WERI-Rb-1 (cell line): ENCODE measurements around the gene GRID1.

ENCODE experiments used
- DNase-seq: peaks from one replicate; pipeline ENCODE4 v3.0.0-alpha.2; 2020
- H3K27ac ChIP-seq: fragments of 250-450 bp; sonication (Bioruptor Pico); 2 replicates; pipeline ENCODE4 v1.5.1; 2020; ENCODE audit warnings: mild to moderate bottlenecking, moderate library complexity
- H3K27me3 ChIP-seq: fragments of 250-450 bp; sonication (Bioruptor Pico); 2 replicates; pipeline ENCODE4 v1.5.1; 2021; ENCODE audit warnings: mild to moderate bottlenecking, low read depth, moderate library complexity; ENCODE audit not compliant: insufficient read depth, severe bottlenecking
- H3K36me3 ChIP-seq: fragments of 250-450 bp; sonication (Bioruptor Pico); 2 replicates; pipeline ENCODE4 v1.5.1; 2020; ENCODE audit warnings: mild to moderate bottlenecking, moderate library complexity
- H3K4me3 ChIP-seq: 2 replicates; pipeline ENCODE4 v1.5.1; 2011; ENCODE audit warnings: low read depth, mild to moderate bottlenecking, control low read depth, low read length
- H3K9me3 ChIP-seq: fragments of 250-450 bp; sonication (Bioruptor Pico); 2 replicates; pipeline ENCODE4 v1.5.1; 2021; ENCODE audit warnings: mild to moderate bottlenecking, moderate library complexity; ENCODE audit not compliant: severe bottlenecking
- TF ChIP-seq, protein P1 (sequence below): IDR thresholded peaks from 2 replicates; pipeline ENCODE4 v1.5.1; 2011; ENCODE audit warnings: low read depth, mild to moderate bottlenecking, control low read depth, inconsistent platforms, low read length

Gene GRID1

DNA sequence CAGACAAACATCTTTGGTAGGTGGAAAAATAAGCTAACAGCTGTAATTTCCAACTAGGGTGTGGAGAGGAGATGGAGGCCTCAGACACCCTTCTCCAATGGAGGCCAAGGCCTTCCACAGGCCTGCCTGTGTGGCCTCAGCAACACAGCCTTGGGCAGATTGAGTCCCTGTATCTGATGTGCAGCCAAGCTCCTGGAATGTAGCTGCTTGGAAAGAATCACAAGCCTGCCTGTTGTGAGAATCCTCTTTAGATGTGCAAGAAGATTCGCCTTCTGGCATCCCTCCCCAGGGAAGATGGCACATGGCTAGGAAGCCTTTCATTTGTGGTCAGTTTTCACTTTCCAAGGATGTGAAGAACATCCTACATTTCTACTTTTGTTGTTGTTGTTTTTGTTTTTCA, 684.0 kb downstream of the GRID1 start:
- no peak for DNase-seq
- no peaks in the 10 kb centered on the region for H3K9me3 ChIP-seq
- H3K27me3 ChIP-seq = no peaks in the 10 kb centered on the region
- no peak overlapping the region for H3K4me3 ChIP-seq
- no peak overlapping the region for H3K27ac ChIP-seq
- H3K36me3 ChIP-seq = no peaks in the 10 kb centered on the region
- TF ChIP-seq, protein P1, sequence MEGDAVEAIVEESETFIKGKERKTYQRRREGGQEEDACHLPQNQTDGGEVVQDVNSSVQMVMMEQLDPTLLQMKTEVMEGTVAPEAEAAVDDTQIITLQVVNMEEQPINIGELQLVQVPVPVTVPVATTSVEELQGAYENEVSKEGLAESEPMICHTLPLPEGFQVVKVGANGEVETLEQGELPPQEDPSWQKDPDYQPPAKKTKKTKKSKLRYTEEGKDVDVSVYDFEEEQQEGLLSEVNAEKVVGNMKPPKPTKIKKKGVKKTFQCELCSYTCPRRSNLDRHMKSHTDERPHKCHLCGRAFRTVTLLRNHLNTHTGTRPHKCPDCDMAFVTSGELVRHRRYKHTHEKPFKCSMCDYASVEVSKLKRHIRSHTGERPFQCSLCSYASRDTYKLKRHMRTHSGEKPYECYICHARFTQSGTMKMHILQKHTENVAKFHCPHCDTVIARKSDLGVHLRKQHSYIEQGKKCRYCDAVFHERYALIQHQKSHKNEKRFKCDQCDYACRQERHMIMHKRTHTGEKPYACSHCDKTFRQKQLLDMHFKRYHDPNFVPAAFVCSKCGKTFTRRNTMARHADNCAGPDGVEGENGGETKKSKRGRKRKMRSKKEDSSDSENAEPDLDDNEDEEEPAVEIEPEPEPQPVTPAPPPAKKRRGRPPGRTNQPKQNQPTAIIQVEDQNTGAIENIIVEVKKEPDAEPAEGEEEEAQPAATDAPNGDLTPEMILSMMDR = no peak

DNA sequence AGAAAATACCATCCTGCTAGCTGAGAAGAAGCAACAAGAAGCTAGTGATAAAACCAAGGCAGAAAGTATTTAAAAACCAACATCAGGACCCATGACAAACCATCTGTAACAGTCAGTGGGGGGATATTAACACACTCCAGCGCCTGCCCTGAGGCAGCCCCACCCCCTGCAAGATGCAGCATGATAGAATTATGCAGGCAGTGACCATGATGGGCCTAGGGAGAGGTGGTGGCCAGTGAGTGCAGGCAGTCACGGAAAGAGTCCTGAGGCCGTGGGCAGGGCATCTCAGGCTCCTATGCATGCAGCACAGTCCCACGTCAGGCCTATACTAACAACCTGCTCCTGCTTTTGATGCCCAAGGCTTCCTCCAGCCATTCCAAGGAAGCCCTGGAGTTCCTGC, 686.9 kb downstream of the GRID1 start:
- H3K4me3 ChIP-seq = no peak overlapping the region
- no peak for DNase-seq
- no peak overlapping the region for H3K27ac ChIP-seq
- TF ChIP-seq, protein P1 = no peak
- no peaks in the 10 kb centered on the region for H3K9me3 ChIP-seq
- no peaks in the 10 kb centered on the region for H3K36me3 ChIP-seq
- no peaks in the 10 kb centered on the region for H3K27me3 ChIP-seq

DNA sequence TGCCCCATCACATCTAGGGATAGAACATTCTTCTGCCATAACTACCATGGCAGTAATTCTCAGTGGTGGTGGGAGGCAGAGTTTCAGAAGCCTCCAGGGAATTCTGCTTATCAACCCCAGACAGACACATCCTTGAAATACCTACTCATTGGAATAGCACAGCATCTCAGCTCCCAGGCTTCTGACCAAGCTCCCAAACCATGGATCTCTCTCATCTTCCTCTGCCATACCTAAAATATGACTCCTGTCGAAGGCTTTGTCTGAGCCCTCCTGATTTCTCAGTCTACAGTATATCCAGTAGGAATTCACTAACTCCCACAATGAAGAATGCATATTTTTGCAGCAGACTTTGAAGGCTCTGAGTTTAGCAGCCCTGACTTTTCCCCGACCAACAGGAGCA, 687.5 kb downstream of the GRID1 start:
- no peaks in the 10 kb centered on the region for H3K27me3 ChIP-seq
- no peak overlapping the region for H3K4me3 ChIP-seq
- no peak for DNase-seq
- TF ChIP-seq, protein P1 = no peak
- no peak overlapping the region for H3K27ac ChIP-seq
- no peaks in the 10 kb centered on the region for H3K36me3 ChIP-seq
- H3K9me3 ChIP-seq = no peaks in the 10 kb centered on the region

DNA sequence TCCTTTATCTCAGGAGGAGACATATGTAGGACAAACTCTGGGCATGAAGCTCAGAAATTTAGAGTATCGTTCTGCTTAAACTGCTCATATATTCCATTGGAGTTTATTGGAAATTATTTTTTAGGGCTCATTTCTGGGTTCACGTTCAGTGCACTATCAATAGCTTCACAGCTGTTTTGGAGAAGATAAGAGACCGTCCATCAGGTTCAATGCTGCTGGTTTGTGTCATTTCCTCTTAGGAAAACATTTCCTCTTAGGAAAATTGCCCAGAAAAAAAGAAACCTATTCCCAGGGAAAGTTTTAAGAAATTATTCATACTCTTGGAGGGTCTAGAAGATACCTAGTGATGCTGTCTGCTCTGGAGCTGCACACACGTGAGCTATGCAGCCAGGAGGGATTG, 691.7 kb downstream of the GRID1 start:
- H3K27me3 ChIP-seq = no peaks in the 10 kb centered on the region
- no peaks in the 10 kb centered on the region for H3K9me3 ChIP-seq
- DNase-seq = no peak
- no peak overlapping the region for H3K4me3 ChIP-seq
- H3K27ac ChIP-seq = no peak overlapping the region
- TF ChIP-seq, protein P1 = no peak
- H3K36me3 ChIP-seq = no peaks in the 10 kb centered on the region

DNA sequence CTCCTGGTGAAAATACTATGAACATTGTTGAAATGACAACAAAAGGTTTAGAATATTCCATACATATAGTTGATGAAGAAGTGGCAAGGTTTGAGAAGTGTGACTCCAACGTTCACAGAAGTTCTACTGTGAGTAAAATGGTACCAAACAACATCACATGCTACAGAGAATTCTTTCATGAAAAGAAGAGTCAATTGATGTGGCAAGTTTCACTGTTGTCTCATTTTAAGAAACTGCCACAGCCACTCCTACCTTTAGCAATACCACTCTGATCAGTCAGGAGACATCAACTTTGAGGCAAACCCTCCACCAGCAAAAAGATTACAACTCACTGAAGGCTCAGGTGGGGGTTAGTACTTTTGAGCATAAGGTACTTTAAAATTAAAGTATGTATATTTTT, 693.3 kb downstream of the GRID1 start:
- H3K36me3 ChIP-seq = no peaks in the 10 kb centered on the region
- DNase-seq = no peak
- H3K4me3 ChIP-seq = no peak overlapping the region
- H3K9me3 ChIP-seq = no peaks in the 10 kb centered on the region
- TF ChIP-seq, protein P1 = no peak
- no peaks in the 10 kb centered on the region for H3K27me3 ChIP-seq
- no peak overlapping the region for H3K27ac ChIP-seq

DNA sequence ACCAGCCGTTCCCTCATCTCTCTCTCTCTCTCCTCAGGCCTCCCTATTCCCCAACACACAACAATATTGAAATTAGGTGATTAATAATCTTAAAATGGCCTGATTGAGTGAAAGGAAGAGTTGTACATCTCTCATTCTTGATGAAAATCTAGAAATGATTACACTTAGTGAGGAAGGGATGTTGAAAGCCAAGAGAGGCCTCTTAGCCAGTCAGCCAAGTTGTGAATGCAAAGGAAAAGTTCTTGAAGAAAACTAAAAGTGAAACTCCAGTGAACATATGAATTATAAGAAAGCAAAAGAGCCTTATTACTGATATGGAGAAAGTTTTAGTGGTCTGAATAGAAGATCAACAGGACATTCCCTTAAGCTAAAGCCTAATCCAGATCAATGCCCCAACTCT, 695.1 kb downstream of the GRID1 start:
- TF ChIP-seq, protein P1 = no peak
- Histone ChIP-seq H3K9me3 (no peaks in the 10 kb centered on the region), H3K36me3 (no peaks in the 10 kb centered on the region), H3K27ac (no peak overlapping the region), H3K27me3 (no peaks in the 10 kb centered on the region), H3K4me3 (no peak overlapping the region)
- DNase-seq = no peak
